HG03175 (cell line): ENCODE results near the gene FRMPD1.

Experiments used
- ATAC-seq: cut with Tn5 transposase; IDR thresholded peaks from one replicate; pipeline ENCODE4 v1.9.1; 2021; ENCODE audit warnings: mild to moderate bottlenecking, moderate library complexity; ENCODE audit not compliant: unreplicated experiment

FRMPD1 gene

GRCh38 chr9:37625758-37626147, 25.0 kb upstream of the FRMPD1 start:
- no peak for ATAC-seq

- ATAC-seq: no peak
Measured at GRCh38 chr9:37626708-37627292, 24.0 kb upstream of the FRMPD1 start.

GRCh38 chr9:37632479-37632878, 18.3 kb upstream of the FRMPD1 start:
- ATAC-seq: no peak

GRCh38 chr9:37635808-37636207, 14.9 kb upstream of the FRMPD1 start:
- ATAC-seq: no peak

- ATAC-seq: no peak
Measured at GRCh38 chr9:37636511-37637448, 14.0 kb upstream of the FRMPD1 start.

GRCh38 chr9:37639109-37639762, 11.5 kb upstream of the FRMPD1 start:
- ATAC-seq: no peak

- no peak for ATAC-seq
Measured at GRCh38 chr9:37639841-37640240, 10.9 kb upstream of the FRMPD1 start.

- no peak for ATAC-seq
Measured at GRCh38 chr9:37640246-37640645, 10.5 kb upstream of the FRMPD1 start.

- no peak for ATAC-seq
Measured at GRCh38 chr9:37641331-37641730, 9.4 kb upstream of the FRMPD1 start.

GRCh38 chr9:37643214-37643613, 7.5 kb upstream of the FRMPD1 start:
- no peak for ATAC-seq

GRCh38 chr9:37645903-37646506, 4.7 kb upstream of the FRMPD1 start:
- no peak for ATAC-seq

- ATAC-seq: no peak
Measured at GRCh38 chr9:37650299-37650872, 368 bp upstream of the FRMPD1 start.

GRCh38 chr9:37652261-37652660, 1.5 kb downstream of the FRMPD1 start:
- no peak for ATAC-seq

- ATAC-seq: no peak
Measured at GRCh38 chr9:37653385-37653784, 2.6 kb downstream of the FRMPD1 start.

- ATAC-seq: no peak
Measured at GRCh38 chr9:37656936-37657335, 6.2 kb downstream of the FRMPD1 start.

GRCh38 chr9:37660691-37661090, 9.9 kb downstream of the FRMPD1 start:
- no peak for ATAC-seq

- no peak for ATAC-seq
Measured at GRCh38 chr9:37663926-37664325, 13.2 kb downstream of the FRMPD1 start.

- no peak for ATAC-seq
Measured at GRCh38 chr9:37667706-37668105, 17.0 kb downstream of the FRMPD1 start.

GRCh38 chr9:37668116-37668601, 17.4 kb downstream of the FRMPD1 start:
- ATAC-seq: no peak

GRCh38 chr9:37669232-37669631, 18.5 kb downstream of the FRMPD1 start:
- no peak for ATAC-seq

- no peak for ATAC-seq
Measured at GRCh38 chr9:37675661-37676060, 24.9 kb downstream of the FRMPD1 start.
